DND-41 (cell line): ENCODE data around the gene PEDS1.

ENCODE experiments used
- ATAC-seq: fragments of 200-7000 bp; cut with Tn5 transposase; 3 replicates; pipeline ENCODE4 v1.9.1; 2021; ENCODE audit warnings: low read depth; ENCODE audit not compliant: insufficient read depth
- DNase-seq: peaks from one replicate; pipeline ENCODE4 v3.0.0-alpha.2; 2020
- H2AFZ ChIP-seq: 2 replicates; pipeline ENCODE4 v1.6.0; 2012; ENCODE audit warnings: low read depth, low read length
- H3K27ac ChIP-seq: 2 replicates; pipeline ENCODE4 v1.5.1; 2012; ENCODE audit warnings: low read length, inconsistent platforms
- H3K27me3 ChIP-seq: fragments of 200-600 bp; sonication (generic); 2 replicates; pipeline ENCODE4 v1.6.0; 2012; ENCODE audit warnings: low read length, mild to moderate bottlenecking, inconsistent platforms; ENCODE audit not compliant: insufficient read depth, poor library complexity
- H3K36me3 ChIP-seq: 2 replicates; pipeline ENCODE4 v1.5.1; 2012; ENCODE audit warnings: low read length, inconsistent platforms; ENCODE audit not compliant: insufficient read depth
- H3K4me1 ChIP-seq: 2 replicates; pipeline ENCODE4 v1.5.1; 2012; ENCODE audit warnings: mild to moderate bottlenecking, low read length; ENCODE audit not compliant: insufficient read depth
- H3K4me2 ChIP-seq: 2 replicates; pipeline ENCODE4 v1.6.0; 2012; ENCODE audit warnings: mild to moderate bottlenecking, moderate library complexity, low read length, inconsistent platforms; ENCODE audit not compliant: insufficient read depth
- H3K4me3 ChIP-seq, 2 experiments: fragments of 200-600 bp in 1 of 2; shearing (Covaris generic) in 1 of 2; 2 replicates each; pipeline ENCODE4 v1.5.1; 2012 to 2016; ENCODE audit warnings: inconsistent platforms in 2 of 2, low read length in 2 of 2, mild to moderate bottlenecking in 2 of 2, low read depth in 1 of 2, moderate library complexity in 1 of 2
- H3K79me2 ChIP-seq: 2 replicates; pipeline ENCODE4 v1.6.0; 2012; ENCODE audit warnings: low read length, inconsistent platforms; ENCODE audit not compliant: insufficient read depth
- H3K9ac ChIP-seq: 2 replicates; pipeline ENCODE4 v1.6.0; 2012; ENCODE audit warnings: low read depth, mild to moderate bottlenecking, inconsistent platforms, low read length, moderate library complexity
- H3K9me3 ChIP-seq: 2 replicates; pipeline ENCODE4 v1.5.1; 2012; ENCODE audit warnings: low read length, moderate library complexity, mild to moderate bottlenecking, inconsistent platforms; ENCODE audit not compliant: insufficient read depth, severe bottlenecking
- H4K20me1 ChIP-seq: 2 replicates; pipeline ENCODE4 v1.6.0; 2012; ENCODE audit warnings: low read length; ENCODE audit not compliant: insufficient read depth
- CTCF ChIP-seq: IDR thresholded peaks from 2 replicates; pipeline ENCODE4 v1.5.1; 2012; ENCODE audit warnings: borderline replicate concordance, low read length, moderate library complexity, mild to moderate bottlenecking; ENCODE audit not compliant: poor library complexity, severe bottlenecking; ENCODE audit errors: extremely low read depth
- EZH2 ChIP-seq: IDR thresholded peaks from 3 replicates; pipeline ENCODE4 v1.6.1; 2012; ENCODE audit warnings: borderline replicate concordance, low read depth, mild to moderate bottlenecking, moderate library complexity, low read length, inconsistent platforms; ENCODE audit not compliant: severe bottlenecking

Gene PEDS1

GRCh38 chr20:50191065-50191543, 37.6 kb upstream of the PEDS1 start:
- Histone ChIP-seq H3K36me3 (peaks cover 24% of the 10 kb centered on the region), H3K9me3 (no peaks in the 10 kb centered on the region), H3K4me3 (peak overlapping the region; percentile 49 to 70), H3K27ac (peak overlapping the region; percentile 90), H3K79me2 (peaks cover 43% of the 10 kb centered on the region), H3K4me1 (peaks cover 26% of the 10 kb centered on the region), H3K4me2 (peak overlapping the region; percentile 99), H3K27me3 (no peaks in the 10 kb centered on the region), H3K9ac (peak overlapping the region; percentile 81), H4K20me1 (peaks cover 38% of the 10 kb centered on the region), H2AFZ (peak overlapping the region; percentile 90)
- DNase-seq (peak; percentile 72), ATAC-seq (peak; percentile 21)
- TF ChIP-seq EZH2 (no peak), CTCF (no peak)

DNA sequence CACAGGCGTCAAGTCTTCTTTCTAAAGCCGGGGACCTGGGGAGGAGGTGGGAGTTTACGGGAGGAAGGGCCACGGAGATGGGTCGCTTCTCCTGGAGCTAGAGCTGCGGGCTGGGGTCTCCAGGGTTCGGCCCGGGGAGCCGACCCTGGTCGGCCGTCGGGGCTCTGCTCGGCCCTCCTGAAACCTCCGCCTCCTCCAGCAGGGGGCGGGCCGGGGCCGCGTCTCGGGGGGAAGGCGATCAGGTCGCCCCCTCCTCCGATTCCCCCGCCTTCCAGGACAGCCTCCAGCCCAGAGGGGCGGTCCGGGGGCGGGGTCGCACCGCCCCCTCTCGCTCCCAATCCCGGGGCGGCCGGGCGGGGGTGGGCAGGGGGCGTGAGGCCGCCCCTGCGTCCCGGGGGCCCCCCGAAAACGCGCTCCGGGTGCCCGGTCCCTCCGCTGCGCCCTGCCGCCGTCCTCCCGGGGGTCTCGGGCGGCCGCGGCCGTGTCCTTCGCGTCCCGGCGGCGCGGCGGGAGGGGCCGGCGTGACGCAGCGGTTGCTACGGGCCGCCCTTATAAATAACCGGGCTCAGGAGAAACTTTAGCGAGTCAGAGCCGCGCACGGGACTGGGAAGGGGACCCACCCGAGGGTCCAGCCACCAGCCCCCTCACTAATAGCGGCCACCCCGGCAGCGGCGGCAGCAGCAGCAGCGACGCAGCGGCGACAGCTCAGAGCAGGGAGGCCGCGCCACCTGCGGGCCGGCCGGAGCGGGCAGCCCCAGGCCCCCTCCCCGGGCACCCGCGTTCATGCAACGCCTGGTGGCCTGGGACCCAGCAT, 36.9 kb upstream of the PEDS1 start, which contains the start of gene CEBPB:
Gene CEBPB (plus strand): TSS at position 580 of the 814 bp plus-strand sequence. CDS start 204 bp downstream, at position 784.
- ATAC-seq: peak; percentile 68
- Histone ChIP-seq H2AFZ (peak within 1 kb of the TSS; percentile 90), H3K36me3 (peaks cover 24% of the 10 kb centered on the region), H4K20me1 (peaks cover 37% of the 10 kb centered on the region), H3K27ac (peak within 1 kb of the TSS; percentile 90), H3K4me3 (peak within 1 kb of the TSS; percentile 49 to 70), H3K9me3 (no peaks in the 10 kb centered on the region), H3K9ac (peak within 1 kb of the TSS; percentile 81), H3K79me2 (peaks cover 43% of the 10 kb centered on the region), H3K4me1 (peaks cover 26% of the 10 kb centered on the region), H3K4me2 (peak within 1 kb of the TSS; percentile 99), H3K27me3 (no peaks in the 10 kb centered on the region)
- TF ChIP-seq EZH2 (no peak), CTCF (peak; percentile 91)
- peak; percentile 91 for DNase-seq

DNA sequence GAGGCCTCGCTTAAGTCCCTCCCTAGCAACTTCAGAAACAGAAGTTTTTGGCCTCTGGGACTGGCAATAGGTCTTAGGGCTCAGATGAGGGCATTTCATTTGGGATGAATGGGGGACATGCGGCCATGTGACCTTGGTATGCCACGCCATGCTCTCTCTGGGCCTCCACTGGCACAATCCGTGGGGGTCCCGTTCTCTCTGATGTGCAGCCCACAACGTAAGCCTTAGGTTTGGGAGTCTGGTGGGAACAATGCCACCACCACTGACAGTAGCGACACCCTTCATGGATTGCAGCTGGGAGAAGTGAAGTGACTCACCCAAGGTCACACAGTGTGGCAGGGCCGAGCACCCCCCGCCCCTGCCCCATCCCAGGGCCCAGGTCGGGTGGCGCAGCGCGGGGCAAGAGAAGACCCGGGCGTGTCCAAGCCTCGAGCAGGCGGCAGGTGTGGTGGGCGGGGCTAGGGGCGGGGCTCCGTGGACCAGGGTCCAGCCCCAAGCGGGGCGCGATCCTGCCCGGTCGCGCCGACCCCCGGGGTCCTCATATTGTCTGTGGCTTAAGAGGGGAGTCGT, 36.2 kb upstream of the PEDS1 start:
- ATAC-seq (no peak), DNase-seq (peak; percentile 33)
- H3K79me2 ChIP-seq: peaks cover 40% of the 10 kb centered on the region
- H4K20me1 ChIP-seq: peaks cover 30% of the 10 kb centered on the region
- H3K4me3 ChIP-seq: peak overlapping the region in 1 of 2 experiments; percentile 70; a peak in 2 of 4 replicates
- 0 out of 2 replicates have a peak overlapping the region, but pooled peaks have one; percentile 47 for H2AFZ ChIP-seq
- H3K9me3 ChIP-seq: no peaks in the 10 kb centered on the region
- H3K9ac ChIP-seq: peak overlapping the region; percentile 81; the same call in 1 of the 2 replicates
- no peak for TF ChIP-seq EZH2
- TF ChIP-seq CTCF: no peak
- no peaks in the 10 kb centered on the region for H3K27me3 ChIP-seq
- H3K27ac ChIP-seq: no peak overlapping the region
- H3K4me2 ChIP-seq: peak overlapping the region; percentile 99
- peaks cover 22% of the 10 kb centered on the region for H3K36me3 ChIP-seq
- H3K4me1 ChIP-seq: peaks cover 26% of the 10 kb centered on the region
